ENCODE data around the gene MAP1LC3A.

DNA sequence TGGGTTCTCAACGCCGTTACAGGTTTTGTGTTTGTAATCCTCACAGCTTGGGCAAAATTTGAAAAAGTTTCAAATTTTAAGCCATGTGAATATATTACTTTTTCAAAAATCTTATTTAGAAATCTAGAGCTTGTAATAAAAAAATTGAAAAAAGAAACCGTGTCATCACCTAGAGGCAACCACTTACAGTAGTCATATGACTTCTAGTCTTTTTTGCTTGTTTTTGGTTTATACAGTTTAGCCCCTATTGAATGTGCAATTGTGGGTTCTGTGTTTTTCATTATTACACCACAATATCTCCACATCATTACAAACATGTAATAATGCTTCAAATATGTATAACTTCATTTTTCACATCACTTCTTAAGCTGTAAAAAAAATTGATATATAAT lies 41.4 kb upstream of the MAP1LC3A start:
- TF ChIP-seq CTCF (IDR thresholded peaks at IDR 0.05) (no peak), POLR2AphosphoS5 (IDR thresholded peaks at IDR 0.05; ENCODE audit: insufficient read depth in 1 of 2, low read depth in 1 of 2) (no peak), POLR2A (IDR thresholded peaks at IDR 0.05) (no peak)

Measured in vagina (tissue), 2 donors.